Stimulated activated CD8-positive, alpha-beta memory T cell treated with anti-CD3 and anti-CD28 coated beads, Interleukin-12 subunit alpha, Interleukin-12 subunit beta, amount 100 ng/mL, for 24 hours (primary cell): ENCODE results near the gene LPCAT2.

Source experiments
- DNase-seq: peaks from one replicate; pipeline ENCODE4 v3.0.0-alpha.2; 2020; ENCODE audit errors: extremely low read depth

LPCAT2 gene

DNA sequence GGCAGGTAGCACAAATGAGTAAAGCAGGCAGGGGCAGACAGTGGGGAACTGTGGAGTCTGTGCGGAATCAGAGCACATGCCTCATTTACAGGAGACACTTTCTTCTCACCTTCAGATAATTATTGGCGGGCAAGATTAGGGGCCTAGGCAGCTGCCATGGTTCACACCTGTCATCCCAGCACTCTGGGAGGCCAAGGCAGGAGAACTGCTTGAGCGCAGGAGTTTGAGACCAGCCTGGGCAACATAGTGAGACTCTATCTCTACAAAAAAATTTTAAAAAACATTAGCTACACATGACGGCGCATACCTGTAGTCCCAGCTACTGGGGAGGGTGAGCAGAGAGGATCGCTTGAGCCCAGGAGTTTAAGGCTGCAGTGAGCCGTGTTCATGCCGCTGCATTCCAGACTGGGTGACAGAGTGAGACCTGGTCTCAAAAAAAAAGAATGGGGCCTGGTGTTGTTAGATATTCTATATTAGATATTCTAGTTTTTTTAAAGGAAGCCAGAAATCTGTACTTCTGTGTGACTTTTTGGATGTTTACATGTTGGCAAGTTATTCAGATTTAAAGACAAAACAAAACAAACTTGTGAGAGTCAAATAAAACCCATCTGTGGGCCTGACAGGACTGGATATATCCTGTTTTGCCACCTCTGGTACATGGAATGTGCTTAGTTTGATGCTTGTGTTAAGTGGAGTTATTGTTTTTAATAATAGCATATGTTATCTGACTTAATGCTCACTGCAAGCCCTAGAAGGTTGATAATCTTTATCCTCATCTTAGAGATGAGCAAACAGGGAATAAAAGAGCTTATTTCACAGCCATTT lies 4.9 kb upstream of the LPCAT2 start:
- no peak for DNase-seq

DNA sequence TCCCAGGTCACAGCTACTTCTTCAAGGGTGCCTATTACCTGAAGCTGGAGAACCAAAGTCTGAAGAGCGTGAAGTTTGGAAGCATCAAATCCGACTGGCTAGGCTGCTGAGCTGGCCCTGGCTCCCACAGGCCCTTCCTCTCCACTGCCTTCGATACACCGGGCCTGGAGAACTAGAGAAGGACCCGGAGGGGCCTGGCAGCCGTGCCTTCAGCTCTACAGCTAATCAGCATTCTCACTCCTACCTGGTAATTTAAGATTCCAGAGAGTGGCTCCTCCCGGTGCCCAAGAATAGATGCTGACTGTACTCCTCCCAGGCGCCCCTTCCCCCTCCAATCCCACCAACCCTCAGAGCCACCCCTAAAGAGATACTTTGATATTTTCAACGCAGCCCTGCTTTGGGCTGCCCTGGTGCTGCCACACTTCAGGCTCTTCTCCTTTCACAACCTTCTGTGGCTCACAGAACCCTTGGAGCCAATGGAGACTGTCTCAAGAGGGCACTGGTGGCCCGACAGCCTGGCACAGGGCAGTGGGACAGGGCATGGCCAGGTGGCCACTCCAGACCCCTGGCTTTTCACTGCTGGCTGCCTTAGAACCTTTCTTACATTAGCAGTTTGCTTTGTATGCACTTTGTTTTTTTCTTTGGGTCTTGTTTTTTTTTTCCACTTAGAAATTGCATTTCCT lies 3.4 kb upstream of the LPCAT2 start:
- DNase-seq: no peak

DNA sequence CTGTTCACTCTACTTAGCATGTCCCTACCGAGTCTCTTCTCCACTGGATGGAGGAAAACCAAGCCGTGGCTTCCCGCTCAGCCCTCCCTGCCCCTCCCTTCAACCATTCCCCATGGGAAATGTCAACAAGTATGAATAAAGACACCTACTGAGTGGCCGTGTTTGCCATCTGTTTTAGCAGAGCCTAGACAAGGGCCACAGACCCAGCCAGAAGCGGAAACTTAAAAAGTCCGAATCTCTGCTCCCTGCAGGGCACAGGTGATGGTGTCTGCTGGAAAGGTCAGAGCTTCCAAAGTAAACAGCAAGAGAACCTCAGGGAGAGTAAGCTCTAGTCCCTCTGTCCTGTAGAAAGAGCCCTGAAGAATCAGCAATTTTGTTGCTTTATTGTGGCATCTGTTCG lies 2.8 kb upstream of the LPCAT2 start:
- DNase-seq: no peak

DNA sequence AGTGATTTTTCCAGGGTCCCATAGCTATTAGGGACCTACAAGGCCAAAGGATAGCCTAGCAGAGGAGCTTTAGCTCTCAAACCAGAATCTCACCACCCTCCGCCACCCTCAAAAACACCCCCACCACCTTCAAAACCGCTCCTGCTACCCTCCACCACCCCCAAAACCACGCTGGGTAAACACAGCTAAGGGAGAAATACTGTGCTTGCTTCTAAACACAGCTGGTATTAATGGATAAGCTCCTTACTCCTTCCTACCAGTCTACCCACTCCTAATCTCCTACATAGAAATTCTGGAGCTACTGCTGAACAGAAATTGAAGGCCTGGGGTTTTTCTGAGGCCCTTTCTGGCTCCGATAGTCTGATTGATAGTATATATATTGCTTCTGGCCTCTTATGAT lies 2.2 kb upstream of the LPCAT2 start:
- no peak for DNase-seq

DNA sequence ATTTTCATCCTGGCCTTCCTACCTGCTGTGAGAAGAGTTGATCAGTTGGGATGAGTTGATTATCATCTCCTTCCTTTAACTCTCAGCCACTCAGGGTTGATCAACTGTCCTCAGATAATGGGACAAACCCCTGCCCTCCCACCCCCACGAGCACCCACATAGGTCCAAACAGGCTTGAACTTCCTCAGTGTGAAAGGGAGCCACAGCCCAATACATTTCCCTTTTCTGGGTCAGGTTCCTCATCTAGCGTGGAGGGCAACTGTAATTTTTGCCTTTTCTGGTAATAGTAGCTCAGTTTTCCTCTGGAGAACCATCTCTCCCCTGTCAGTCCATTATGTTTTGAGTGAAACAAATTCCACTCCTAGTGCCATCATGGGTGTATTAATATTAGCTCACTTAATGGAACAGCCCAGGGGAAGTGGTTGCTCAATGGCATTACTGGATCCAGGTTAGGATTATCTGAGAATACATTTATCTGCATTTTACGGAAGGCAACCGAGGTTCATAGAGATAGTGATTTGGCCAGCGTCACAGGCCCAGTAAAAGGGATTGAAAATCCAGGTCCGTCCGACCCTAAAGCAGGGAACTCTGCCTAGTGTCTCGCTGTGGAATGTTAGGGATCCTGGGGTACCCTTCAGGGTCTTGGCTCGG lies 476 bp upstream of the LPCAT2 start:
- DNase-seq: no peak

DNA sequence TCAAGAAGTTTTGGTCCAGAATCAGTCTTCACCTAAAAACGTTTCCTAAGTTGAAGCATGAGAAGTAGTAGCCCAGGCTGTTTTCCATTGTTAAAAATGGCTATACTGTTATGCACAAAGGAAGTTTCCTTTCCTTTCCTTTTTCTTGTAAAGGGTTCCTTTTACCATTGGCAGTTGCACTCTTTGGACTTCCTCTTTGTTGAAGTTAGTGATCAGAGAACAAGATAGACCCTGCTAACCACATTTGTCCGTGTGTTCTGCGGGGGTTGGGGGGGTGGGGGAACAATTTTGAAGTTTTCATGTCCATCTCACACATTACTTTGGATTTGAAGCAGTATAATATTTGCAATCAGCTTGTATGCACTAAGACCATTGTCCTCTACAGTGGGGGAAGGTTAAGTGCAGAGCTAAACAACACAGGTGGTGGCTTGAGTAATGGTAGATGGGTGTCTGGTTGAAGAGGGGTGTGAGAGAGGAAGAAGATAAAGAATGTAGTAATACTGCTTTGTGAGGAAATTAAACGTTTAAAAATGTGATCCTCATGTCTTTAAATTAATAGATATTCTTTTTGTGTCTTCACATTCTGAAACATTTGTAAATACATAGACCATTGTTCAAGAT lies 1.4 kb downstream of the LPCAT2 start:
- DNase-seq: no peak

DNA sequence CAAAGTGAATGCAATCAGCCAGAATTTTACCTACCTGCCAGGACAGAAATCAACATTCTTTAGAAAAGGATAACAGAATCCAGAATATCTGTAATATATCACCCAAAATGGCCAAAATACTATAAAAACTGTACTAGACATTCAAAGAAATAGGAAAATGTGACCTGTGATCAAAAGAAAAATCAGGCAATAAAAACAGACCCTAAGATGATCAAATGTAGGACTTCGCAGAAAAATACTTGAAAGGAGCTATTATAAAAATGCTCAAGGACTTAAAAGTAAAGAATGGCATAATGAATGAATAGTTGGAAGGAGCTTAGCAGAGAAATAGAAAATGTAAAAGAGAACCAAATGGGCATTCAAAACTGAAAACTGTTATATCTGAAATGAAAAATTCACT lies 4.1 kb downstream of the LPCAT2 start:
- DNase-seq: no peak

DNA sequence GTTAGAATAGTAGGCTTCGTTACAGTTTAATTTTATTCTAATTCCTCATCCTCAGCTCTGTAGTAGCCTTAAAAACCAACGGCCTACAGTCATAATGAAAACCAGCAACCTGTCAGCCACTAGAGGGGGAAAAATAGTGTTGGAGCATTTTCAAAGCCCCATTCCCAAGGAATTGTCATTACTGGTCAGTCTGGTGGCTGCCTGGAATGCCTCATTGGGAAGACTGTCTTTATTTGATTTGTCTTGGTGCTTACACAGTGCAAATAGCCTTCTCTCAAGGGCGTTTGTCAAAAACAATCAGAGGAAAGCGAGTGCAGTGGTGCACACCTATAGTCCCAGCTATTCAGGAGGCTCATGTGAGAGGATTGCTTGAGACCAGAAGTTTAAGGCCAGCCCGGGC lies 4.7 kb downstream of the LPCAT2 start:
- DNase-seq: no peak

DNA sequence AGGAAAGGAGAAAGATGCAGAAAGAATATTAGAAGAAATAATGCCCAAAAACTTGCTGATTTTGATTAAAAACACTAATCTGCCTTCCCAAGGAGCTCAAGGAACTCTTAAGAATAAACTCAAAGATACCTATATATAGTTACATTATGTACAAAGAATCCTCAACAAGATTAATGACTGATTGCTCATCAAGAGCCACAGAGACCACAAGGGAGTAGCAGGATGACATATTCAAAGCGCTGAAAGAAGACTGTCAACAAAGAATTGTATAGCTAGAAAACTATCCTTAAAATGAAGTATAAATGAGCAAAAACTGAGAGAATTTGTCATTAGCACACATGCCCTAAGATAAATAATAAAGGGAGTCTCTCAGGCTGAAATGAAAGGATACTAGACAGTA lies 6.2 kb downstream of the LPCAT2 start:
- no peak for DNase-seq

DNA sequence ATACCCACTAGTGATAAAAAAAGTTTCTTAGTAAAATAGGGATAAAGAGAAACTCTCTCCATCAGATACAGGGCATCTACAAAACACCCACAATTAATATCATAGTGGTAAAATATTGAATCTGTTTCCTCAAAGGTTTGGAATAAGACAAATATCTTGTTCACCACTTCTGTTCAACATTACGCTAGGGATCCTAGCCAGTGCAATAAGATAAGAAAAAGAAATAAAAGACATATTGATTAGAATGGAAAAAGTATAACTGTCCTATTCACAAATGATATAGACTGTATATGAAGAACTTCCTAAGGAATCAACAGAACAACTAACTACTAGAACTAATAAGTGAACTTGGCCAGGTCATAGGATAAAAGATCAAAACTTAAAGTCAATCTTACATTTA lies 12.9 kb downstream of the LPCAT2 start:
- no peak for DNase-seq

DNA sequence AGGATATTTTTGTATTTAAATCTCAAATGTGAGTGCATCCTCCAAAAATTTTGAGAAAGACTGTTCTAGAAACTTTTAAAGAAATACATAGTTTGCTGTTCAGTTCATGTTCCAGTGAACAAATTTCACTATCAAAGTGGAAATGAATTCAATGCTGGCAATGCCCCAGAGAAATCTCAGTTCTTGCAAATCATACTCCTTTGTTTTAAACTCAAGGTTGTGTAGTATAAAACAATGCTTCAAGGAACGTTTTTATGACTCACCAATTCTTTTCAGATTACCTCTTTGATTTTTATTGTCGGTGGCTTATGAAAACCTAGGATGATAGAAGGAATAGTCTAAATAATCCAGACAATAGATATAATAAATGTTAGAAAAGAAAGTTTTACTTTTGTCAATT lies 17.6 kb downstream of the LPCAT2 start:
- DNase-seq: no peak

DNA sequence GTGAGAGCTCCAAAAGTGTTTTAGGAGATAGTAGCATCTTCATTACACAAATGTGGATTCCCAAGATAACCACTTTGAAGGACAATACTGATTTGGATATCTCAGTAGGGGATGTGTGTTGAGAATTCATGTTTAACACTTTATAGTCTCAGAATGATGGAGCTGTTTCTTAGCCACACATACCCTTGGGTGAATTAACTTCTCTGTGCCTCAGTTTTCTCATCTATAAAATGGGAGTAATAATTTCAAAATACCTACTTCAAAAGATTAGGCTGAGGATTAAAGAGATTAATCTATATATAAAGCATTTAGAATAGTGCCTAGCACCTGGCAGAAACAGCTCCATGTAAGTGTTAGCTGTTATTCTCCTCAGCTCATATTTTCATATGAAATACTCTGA lies 19.0 kb downstream of the LPCAT2 start:
- no peak for DNase-seq

DNA sequence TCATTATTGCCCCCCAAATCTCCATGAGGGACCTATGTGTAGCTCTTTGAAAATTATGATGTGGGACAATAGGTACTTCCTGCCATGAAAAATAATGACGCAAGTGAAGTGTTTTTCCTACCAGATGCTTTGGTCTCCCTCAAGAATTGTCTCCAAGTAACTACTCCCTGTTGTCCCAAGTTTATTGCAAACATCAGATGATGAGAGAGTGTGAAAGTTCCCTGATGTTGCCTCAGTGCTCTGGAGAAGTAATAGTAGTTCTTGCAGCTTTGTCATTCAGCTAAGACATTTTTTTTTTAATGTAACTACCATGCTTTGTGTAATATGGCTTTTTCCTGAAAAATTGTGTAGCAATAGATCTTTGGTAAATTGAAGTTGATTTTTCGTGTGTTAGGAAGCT lies 20.1 kb downstream of the LPCAT2 start:
- DNase-seq: no peak

DNA sequence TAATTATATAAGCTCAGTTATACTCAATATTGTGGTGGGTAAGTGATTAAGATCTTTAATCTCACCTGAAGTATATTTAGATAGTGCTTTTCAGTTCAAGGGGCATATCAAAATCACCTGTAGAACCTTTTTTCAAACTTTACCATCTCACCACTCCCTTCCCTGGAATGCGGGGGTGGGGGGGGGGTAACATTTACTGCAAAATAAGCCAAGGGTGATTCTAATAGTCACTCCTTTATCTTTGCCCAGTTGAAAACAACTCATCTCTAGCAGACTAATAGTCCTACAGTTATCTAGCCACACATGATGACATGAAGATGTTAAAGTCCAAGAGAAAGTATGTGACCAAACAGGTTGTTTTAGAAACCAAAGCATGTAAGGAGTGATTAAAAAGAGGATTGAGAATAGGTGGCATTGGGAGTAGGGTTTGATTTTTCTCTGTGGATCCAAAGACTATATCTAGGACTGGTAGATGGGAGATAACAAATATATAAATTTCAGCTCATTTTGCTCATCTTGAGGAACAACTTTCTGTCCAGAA lies 21.5 kb downstream of the LPCAT2 start:
- DNase-seq: no peak

DNA sequence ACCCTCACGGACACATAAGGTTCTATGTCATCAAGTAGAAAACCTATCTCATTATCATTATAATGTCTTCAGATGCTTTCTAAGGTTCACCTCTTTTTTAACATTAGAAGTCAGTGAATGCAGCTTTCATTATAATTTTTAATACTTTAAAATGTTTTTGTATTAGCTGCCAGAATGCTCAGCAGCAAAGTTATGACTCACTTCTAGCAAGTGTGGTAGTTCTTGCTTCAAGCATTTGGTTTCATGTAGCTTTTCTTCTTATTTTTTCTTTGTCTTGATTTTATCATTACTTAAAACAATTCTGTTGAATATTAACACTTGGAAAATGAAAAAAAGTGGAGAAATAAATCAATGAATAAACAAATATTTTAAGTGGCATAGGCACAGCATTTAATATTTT lies 23.4 kb downstream of the LPCAT2 start:
- DNase-seq: no peak

DNA sequence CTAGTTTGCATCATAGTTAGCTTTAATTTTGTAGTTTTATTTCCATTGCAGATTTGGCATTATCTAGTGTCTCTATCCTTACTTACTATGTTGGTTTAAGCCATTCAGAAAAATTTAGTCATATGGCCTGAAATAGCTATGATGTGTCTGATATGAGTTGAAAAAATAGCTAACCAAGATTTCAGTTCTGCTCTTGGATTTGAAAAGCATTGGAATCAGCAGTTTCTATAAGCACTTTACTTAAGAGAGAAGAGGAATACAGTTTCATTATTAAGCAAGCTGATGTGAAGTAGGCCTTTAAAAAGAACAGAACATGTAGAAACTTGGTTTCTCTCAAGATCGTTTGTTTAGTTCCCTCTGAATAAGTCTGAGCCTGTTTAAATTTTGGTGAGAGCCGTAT lies 25.9 kb downstream of the LPCAT2 start:
- DNase-seq: no peak

DNA sequence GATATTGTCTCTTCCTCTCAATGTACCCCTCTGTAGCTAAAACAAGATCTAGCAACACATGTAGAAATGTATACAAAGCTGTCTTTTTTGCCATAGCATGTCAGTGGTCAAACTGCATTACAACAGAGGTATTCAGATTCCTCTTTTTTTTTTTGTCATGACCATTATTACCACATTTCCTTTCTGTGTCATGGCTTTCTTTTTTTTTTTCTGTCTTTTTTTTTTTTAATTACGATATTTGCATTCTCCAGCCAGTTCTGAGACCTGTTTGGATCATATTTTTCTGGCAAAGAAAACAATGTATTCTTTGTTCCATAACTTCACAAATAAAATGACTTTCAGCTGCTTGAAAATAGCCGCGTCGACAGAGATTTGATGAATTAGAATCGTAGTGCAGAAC lies 30.2 kb downstream of the LPCAT2 start:
- DNase-seq: no peak

DNA sequence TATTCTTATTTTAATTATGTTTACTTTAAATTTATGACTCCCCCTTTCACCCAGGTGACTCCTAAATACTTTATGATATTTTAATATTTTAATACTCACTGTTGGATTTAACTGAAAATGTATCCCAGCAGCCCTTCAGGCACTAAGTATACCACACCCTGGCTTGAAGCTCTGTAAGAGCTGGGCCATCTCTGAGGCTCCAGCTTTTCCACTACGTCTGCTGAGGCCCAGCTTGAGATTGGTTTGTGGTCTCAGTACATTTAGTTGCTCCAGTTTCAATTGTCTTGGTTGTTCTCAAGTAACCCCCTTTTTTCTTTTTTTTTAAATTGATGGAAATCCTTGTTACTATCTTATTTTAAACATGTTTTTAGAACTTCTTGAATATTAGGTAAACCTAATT lies 30.6 kb downstream of the LPCAT2 start:
- DNase-seq: no peak

DNA sequence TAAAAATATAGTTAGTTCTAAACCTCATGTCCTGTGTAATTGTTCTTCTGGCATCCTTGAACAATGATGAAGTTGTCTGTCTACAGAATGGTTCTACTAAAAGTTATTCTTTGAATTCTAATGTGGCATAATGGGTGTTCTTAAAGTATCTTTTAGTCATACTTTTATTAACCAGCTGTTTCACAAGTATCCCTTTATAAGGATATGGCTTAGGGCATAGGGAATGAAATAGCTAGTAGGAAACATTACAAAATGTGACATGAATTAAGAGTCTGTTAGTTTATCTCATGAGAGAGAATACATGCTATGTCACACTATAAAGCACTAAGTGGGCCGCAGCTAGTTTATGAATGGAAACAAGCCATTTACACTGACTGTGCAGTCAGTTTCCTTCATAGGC lies 31.3 kb downstream of the LPCAT2 start:
- DNase-seq: no peak

DNA sequence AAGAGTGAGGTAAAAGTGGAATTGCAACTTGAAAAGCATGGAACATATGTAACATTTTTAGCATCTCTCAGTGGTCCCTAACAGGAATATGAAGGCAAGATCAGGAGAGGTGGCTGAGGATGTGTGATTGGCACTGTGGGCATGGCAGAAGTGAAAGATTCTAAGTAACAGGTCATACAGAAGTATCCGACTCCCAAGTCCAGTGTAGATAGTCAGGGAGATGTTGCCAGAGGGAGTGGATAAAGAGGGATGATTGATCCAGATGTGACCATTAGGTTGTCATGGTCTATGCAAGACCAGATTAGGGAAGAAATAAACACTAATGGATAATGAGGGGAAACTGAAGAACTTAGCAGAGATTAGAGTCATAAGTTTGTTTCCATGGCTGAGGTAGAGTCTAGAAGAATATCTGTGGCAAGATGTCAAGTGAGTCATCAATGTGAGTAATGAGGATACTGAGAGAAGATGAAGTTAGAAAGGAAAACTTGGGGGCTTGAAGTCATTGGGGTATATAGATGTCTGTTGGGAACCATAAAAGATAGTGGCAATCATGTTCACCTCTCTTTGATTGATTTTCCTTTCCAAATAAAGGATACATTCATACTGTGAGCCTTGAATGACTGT lies 33.7 kb downstream of the LPCAT2 start:
- DNase-seq: no peak

DNA sequence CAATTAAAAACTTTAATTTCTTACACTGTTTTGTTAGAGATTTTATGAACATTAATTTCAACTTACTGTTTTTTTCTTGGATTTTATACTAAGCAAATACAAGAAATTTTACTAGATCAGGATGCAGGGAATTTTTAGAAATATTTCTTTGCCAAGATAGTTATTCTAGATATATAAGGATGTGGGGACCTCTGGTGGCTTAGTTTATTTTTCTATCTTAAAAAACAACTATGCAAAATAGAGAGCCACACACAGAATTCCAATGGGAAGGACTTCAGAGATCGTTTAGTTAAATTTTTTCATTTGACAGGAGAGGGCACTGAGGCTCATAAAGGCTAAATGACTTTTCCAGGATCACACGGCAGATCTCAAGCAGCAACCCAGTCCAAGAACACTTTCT lies 34.6 kb downstream of the LPCAT2 start:
- no peak for DNase-seq

DNA sequence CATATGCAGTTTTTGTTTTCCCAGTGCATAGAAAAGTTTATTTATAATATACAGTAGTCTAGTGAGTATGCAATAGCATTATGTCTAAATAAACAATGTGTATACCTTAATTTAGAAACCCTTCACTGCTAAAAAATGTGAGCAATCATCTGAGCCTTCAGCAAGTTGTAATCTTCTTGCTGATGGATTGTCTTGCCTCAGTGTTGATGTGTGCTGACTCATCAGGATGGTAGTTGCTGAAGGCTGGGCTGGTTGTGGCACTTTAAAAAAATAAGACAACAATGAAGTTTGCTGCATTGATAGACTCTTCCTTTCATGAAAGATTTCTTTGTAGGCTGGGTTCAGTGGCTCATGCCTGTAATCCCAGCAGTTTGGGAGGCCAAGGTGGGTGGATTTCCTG lies 43.7 kb downstream of the LPCAT2 start:
- DNase-seq: no peak
